ENCODE results near the gene BRD7.

DNA sequence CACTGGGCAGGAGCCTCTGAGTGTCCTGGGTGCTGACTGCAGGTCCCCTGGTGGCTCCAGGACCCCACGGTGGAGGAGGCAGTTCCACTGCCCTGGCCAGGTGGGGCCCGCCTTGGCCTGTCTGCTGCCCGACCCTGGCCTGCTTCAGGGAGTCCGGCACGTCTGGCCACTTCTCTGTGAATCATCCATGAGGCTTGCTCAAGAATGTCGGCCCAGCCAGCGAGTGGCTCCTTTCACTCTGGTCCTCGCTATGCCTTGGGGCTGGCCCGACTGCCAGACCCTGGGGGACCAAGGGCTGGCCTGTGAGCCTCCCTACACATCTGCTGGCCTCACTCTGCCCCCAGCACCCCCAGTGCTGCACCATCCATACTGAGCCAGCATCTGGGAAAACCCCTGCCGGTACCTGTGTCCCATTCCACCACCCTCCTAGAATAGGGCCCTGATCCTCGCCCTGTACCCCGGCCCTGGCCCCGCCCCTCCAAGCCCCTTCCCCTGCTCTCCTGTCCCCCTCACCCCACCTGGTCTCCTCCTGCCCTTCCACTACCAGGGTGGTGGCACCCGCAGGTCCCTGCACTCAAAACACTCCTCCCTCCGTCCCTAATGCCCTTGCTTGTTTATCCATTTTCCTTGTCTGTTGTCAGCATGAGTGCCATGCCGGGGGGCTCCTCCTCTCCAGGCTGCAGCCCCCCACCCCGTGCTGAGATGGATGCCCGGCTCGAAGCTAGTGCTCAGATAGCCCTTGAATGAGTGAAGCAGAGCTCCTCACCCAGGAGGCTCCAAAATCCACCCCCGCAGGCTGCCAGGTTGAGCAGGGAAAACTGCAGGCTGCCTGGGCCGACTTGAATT is 66.9 kb downstream of the BRD7 start:
- TF ChIP-seq, protein P1, sequence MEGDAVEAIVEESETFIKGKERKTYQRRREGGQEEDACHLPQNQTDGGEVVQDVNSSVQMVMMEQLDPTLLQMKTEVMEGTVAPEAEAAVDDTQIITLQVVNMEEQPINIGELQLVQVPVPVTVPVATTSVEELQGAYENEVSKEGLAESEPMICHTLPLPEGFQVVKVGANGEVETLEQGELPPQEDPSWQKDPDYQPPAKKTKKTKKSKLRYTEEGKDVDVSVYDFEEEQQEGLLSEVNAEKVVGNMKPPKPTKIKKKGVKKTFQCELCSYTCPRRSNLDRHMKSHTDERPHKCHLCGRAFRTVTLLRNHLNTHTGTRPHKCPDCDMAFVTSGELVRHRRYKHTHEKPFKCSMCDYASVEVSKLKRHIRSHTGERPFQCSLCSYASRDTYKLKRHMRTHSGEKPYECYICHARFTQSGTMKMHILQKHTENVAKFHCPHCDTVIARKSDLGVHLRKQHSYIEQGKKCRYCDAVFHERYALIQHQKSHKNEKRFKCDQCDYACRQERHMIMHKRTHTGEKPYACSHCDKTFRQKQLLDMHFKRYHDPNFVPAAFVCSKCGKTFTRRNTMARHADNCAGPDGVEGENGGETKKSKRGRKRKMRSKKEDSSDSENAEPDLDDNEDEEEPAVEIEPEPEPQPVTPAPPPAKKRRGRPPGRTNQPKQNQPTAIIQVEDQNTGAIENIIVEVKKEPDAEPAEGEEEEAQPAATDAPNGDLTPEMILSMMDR (IDR thresholded peaks at IDR 0.05; ENCODE audit: insufficient read depth, low read length): no peak
- TF ChIP-seq, protein P2, sequence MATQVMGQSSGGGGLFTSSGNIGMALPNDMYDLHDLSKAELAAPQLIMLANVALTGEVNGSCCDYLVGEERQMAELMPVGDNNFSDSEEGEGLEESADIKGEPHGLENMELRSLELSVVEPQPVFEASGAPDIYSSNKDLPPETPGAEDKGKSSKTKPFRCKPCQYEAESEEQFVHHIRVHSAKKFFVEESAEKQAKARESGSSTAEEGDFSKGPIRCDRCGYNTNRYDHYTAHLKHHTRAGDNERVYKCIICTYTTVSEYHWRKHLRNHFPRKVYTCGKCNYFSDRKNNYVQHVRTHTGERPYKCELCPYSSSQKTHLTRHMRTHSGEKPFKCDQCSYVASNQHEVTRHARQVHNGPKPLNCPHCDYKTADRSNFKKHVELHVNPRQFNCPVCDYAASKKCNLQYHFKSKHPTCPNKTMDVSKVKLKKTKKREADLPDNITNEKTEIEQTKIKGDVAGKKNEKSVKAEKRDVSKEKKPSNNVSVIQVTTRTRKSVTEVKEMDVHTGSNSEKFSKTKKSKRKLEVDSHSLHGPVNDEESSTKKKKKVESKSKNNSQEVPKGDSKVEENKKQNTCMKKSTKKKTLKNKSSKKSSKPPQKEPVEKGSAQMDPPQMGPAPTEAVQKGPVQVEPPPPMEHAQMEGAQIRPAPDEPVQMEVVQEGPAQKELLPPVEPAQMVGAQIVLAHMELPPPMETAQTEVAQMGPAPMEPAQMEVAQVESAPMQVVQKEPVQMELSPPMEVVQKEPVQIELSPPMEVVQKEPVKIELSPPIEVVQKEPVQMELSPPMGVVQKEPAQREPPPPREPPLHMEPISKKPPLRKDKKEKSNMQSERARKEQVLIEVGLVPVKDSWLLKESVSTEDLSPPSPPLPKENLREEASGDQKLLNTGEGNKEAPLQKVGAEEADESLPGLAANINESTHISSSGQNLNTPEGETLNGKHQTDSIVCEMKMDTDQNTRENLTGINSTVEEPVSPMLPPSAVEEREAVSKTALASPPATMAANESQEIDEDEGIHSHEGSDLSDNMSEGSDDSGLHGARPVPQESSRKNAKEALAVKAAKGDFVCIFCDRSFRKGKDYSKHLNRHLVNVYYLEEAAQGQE (IDR thresholded peaks at IDR 0.05; ENCODE audit: insufficient replicate concordance, low read depth): no peak
- TF ChIP-seq POLR2AphosphoS5 (IDR thresholded peaks at IDR 0.05; ENCODE audit: low read depth) (no peak), GABPA (IDR thresholded peaks at IDR 0.05; ENCODE audit: low read depth) (no peak), SPI1 (IDR thresholded peaks at IDR 0.05; ENCODE audit: borderline replicate concordance, low read depth) (no peak)

All from HL-60 (cell line).